ENCODE measurements around the gene PRRG1.

DNA sequence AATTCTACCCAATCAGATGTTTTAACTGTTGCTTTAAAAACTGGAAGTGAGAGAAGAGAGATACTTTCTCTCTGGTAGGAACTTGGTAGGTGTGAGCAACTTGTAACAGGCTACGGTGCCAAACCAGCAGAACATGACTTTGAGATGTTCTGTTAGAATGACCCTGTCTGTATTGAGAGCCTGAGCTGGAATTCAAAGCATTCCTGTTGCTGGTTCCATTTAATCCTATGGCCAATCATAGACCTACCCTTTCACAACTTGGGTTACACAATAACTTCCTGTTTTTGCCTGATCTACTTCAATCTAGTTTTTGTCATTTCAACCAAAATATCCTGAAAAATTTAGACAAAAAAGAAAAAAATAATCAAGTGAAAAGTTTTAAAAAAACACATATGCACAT, 1.7 kb upstream of the PRRG1 start:
- TF ChIP-seq, protein P1, sequence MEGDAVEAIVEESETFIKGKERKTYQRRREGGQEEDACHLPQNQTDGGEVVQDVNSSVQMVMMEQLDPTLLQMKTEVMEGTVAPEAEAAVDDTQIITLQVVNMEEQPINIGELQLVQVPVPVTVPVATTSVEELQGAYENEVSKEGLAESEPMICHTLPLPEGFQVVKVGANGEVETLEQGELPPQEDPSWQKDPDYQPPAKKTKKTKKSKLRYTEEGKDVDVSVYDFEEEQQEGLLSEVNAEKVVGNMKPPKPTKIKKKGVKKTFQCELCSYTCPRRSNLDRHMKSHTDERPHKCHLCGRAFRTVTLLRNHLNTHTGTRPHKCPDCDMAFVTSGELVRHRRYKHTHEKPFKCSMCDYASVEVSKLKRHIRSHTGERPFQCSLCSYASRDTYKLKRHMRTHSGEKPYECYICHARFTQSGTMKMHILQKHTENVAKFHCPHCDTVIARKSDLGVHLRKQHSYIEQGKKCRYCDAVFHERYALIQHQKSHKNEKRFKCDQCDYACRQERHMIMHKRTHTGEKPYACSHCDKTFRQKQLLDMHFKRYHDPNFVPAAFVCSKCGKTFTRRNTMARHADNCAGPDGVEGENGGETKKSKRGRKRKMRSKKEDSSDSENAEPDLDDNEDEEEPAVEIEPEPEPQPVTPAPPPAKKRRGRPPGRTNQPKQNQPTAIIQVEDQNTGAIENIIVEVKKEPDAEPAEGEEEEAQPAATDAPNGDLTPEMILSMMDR (conservative IDR thresholded peaks at IDR 0.05): no peak
- TF ChIP-seq ZFX (IDR thresholded peaks at IDR 0.05): no peak
